Measurements from ENCODE around the gene LEMD2.

GRCh38 chr6:33834401-33835392 lies 45.8 kb upstream of the LEMD2 start:
- TF ChIP-seq USF1 (IDR thresholded peaks at IDR 0.05; ENCODE audit: borderline replicate concordance, low read depth) (peak; percentile 66; the same call in 1 of the 2 replicates), MAX (IDR thresholded peaks at IDR 0.05; ENCODE audit: low read depth) (no peak), YY1 (IDR thresholded peaks at IDR 0.05; ENCODE audit: low read depth) (no peak), EZH2phosphoT487 (IDR thresholded peaks at IDR 0.05; ENCODE audit: borderline replicate concordance, low read depth) (no peak)
- TF ChIP-seq, protein P1, sequence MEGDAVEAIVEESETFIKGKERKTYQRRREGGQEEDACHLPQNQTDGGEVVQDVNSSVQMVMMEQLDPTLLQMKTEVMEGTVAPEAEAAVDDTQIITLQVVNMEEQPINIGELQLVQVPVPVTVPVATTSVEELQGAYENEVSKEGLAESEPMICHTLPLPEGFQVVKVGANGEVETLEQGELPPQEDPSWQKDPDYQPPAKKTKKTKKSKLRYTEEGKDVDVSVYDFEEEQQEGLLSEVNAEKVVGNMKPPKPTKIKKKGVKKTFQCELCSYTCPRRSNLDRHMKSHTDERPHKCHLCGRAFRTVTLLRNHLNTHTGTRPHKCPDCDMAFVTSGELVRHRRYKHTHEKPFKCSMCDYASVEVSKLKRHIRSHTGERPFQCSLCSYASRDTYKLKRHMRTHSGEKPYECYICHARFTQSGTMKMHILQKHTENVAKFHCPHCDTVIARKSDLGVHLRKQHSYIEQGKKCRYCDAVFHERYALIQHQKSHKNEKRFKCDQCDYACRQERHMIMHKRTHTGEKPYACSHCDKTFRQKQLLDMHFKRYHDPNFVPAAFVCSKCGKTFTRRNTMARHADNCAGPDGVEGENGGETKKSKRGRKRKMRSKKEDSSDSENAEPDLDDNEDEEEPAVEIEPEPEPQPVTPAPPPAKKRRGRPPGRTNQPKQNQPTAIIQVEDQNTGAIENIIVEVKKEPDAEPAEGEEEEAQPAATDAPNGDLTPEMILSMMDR (IDR thresholded peaks at IDR 0.05) = no peak
